Islet precursor cell (in vitro differentiated cells): ENCODE data around the gene FTO.
A peak's percentile ranks its signal among the peaks of the same experiment; 100 is the strongest.

ENCODE experiments used
- DNase-seq: peaks from one replicate; pipeline ENCODE4 v3.0.0-alpha.2; 2018

Gene FTO

GRCh38 chr16:54107583-54108202, 403.7 kb downstream of the FTO start:
- DNase-seq, result peak; percentile 42

- DNase-seq, result no peak
These were observed 406.3 kb downstream of the FTO start for GRCh38 chr16:54110016-54110981.

GRCh38 chr16:54112451-54113206, 408.7 kb downstream of the FTO start:
- DNase-seq, result no peak

GRCh38 chr16:54115558-54115957, 411.6 kb downstream of the FTO start:
- DNase-seq, result no peak

- no peak for DNase-seq
These were observed 412.2 kb downstream of the FTO start for GRCh38 chr16:54116124-54116655.

GRCh38 chr16:54118846-54119245, 414.9 kb downstream of the FTO start:
- DNase-seq, result no peak

DNA sequence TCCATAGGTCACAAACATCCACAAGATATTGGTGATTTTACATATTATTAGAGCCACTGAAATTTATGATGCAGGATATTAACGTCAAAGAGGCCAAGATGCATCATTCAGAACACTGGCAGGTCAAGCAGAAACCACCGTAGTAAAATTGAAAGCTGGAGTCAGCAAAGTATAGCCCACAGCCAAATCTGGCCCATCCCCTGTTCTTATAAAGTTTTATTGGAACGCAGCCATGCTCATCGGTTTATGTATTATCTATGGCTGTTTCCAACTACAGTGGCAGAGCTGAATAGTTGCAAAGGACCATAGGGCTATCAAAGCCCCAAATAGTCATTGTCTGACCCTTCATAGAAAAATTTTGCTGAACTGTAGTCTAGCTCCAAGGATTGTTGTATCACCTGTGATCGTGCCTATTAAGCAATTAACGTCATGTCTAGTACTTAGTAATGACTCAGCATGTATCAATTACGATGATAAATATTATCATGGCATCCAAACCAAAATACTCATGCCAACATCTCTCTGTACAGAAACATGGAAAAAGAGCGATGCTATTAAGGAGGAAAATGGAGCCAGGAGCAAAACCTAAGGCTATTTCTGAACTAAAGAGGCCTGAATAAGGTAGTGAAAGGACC, 417.0 kb downstream of the FTO start:
- DNase-seq, result no peak

DNA sequence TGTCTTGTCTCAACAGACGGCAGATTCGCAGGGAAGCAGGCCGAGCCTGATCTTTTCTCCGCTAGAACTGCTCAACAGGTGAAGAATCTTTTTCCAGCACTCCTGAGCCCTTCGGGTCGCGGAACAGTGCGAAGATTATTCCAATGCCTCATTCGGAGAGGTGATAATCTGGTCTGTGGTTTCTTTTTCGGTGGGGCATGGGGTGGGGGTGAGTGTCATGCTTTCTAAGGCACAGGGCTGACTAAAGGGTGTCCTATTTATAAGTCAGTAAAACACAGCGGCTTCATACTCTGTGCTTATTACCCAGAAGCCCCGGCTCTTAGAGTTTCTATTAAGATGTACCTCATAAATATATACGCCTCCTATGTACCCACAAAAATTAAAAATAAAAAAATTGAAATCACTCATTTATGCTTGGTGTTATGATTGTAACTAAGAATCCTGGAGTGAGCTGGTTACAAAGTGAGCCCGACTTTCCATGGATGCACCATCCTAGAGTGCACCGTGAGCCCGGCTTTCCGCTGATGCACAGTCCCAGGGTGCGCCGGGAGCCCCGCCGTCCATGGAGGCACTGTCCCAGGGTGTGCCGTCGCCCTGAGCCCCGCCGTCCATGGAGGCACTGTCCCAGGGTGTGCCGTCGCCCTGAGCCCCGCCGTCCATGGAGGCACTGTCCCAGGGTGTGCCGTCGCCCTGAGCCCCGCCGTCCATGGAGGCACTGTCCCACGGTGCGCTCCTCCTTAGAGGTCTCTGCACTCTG, 417.8 kb downstream of the FTO start:
- peak; percentile 20 for DNase-seq

DNA sequence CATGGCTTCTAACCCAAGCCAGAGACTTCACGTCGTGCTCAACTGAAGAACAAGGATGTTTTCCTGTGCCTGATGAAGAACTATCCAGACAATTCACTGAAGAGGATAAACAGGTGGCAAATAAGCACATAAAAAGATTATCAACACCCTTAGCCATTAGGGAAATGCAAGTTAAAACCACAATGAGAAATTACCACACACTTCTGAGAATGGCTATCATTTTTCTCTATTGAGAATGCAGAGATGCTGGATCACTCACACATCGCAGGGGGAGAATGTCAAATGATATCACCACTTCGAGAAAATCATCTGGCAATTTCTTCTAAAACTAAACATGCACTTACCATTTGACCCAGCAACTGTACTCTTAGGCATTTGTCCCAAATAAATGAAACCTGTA, 419.8 kb downstream of the FTO start:
- DNase-seq, result no peak

- DNase-seq, result peak; percentile 7
These were observed 422.0 kb downstream of the FTO start for GRCh38 chr16:54125751-54126655.

DNA sequence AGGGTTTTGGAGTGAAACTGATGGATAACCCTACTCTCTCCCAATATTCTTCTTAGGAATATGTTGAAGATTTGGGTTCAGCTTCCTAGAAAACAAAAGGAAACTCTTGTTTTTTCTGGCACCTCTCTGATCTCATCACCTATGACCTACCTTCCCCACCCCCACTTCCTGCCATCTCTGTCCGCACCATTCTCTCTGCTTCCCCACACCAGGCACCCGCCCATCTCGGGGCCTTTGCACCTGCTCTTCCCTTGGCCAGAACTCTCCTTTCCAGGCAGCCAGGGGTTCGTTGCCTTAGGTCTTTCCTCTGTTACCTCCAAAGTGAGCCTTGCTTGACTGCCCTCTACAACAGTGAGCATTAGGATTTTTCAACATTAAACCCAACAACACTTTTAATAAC, 423.0 kb downstream of the FTO start:
- DNase-seq, result no peak

GRCh38 chr16:54128629-54129234, 424.8 kb downstream of the FTO start:
- DNase-seq, result no peak

DNA sequence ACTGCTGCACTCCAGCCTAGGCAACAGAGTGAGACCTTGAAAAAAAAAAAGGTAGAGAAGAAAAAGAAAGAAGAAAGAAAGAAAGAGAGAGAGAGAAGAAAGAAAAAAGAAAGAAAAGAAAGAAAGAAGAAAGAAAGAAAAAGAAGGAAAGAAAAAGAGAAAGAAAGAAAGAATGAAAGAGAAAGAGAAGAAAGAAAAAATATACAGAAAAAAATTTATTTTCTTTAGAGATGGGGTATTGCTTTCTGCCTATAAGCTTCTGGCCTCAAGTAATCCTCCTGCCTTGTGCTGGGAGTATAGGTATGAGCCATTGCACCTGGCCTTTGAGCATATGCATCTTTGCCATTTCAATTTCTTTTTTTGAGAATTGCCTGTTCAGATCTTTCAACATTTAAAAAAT, 425.9 kb downstream of the FTO start:
- DNase-seq, result no peak

GRCh38 chr16:54135361-54136275, 431.7 kb downstream of the FTO start:
- no peak for DNase-seq

GRCh38 chr16:54136276-54136625, 432.3 kb downstream of the FTO start:
- DNase-seq, result peak; percentile 57

DNA sequence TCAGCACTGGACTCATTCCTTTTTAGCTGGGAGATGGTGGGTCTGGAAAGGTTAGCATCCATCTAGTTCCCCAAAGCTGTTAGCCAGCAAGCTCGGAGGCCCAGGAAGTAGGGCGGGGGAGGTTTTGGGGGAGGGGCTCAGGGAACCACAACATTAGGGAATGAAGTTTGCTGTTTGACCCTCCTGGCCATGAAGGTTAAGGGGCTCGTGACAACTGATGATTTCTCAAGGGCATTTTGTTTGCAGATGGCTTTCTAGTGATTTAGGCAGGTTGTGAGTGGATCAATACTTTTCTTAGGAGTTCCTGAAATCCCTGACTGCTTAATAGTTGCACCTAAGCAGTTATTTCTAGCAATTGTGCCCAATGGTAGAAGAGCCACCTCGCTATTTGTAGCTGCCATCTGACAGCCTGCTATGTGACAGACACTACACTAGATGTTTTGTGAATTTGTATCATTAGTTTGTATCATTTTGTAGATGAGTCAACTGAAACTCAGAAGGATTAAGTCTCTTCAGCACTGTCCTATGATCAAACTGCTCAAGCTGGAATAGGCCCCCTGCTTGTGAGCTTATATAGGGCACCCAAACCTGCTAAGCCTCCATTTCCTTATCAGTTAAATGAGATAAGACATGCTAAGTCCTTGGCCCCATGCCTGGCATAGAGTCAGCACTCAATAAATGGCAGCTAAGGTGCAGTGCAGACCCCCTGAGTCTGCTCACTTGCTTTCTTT, 436.3 kb downstream of the FTO start:
- DNase-seq, result no peak

- DNase-seq, result no peak
These were observed 436.8 kb downstream of the FTO start for GRCh38 chr16:54140788-54141136.

DNA sequence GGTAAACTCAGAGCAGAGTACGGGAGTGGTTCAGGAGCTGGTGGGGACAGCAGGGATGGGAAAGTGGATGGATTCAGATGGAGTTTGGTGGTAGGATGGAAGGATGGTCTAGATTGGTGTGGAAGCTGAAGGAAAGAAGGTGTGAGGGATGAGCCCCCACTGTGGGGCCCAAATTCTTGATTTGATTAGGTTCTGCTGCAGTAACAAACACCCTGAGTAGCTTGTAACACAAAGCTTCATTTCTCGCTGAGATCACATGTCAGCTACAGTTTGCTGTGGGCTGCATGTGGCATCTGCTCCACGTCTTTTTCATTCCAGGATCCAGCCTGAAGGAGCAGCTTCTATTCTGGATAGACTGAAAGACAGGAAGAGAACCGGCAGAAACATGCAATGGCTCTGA, 438.8 kb downstream of the FTO start:
- no peak for DNase-seq

DNA sequence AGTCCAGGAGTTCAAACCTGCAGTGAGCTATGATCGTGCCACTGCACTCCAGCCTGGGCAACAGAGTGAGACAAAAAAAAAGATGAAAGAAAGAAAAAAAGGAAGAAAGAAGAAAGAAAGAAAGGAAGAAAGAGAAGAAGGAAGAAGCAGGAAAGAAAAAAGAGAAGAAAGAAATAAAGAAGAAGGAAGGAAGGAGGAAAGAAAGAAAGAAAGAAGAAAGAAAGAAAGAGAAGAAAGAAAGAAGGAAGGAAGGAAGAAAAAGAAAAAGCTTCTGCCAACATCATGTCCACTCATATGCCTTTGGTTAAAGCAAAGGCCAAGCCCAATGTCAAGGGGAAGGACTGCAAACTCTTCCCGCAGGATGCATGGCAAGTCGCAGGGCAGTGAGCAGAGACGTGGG, 439.5 kb downstream of the FTO start:
- DNase-seq, result no peak
